Natural killer cell treated with Interleukin-12 subunit alpha and Interleukin-12 subunit beta and Interleukin-15 and Interleukin-18, amount 100 ng/mL, for 72 hours (primary cell): Measurements from ENCODE around the gene ELAVL4. TPM values are rescaled to one million over a fixed set of nuclear protein-coding genes. Genes with fewer than 3 reads are reported as not detected.

Source experiments
- ATAC-seq, 2 donors: fragments of 150-1000 bp; cut with Tn5 transposase in 1 of 2; sonication (Bioruptor Pico), chemical (Tn5 transposase) in 1 of 2; 2 replicates each; pipeline ENCODE4 v1.10.0; 2021
- DNase-seq: peaks from one replicate; pipeline ENCODE4 v3.0.0; 2022; ENCODE audit warnings: low spot score
- H3K27ac Mint-ChIP-seq, 2 donors: 1 replicate in 1 of 2; 2 replicates in 1 of 2; pipeline ENCODE4 v1.8.0; 2022; ENCODE audit warnings: mixed read lengths in 2 of 2, mild to moderate bottlenecking in 1 of 2, moderate library complexity in 1 of 2
- H3K27me3 Mint-ChIP-seq, 2 donors: 1 replicate in 1 of 2; 2 replicates in 1 of 2; pipeline ENCODE4 v1.8.0; 2022; ENCODE audit warnings: mixed read lengths in 2 of 2
- H3K36me3 Mint-ChIP-seq: one replicate; pipeline ENCODE4 v1.8.0; 2022; ENCODE audit warnings: mixed read lengths
- H3K4me1 Mint-ChIP-seq, 2 donors: 1 replicate in 1 of 2; 2 replicates in 1 of 2; pipeline ENCODE4 v1.8.0; 2022; ENCODE audit warnings: low read depth in 2 of 2, mixed read lengths in 2 of 2, mild to moderate bottlenecking in 1 of 2
- H3K4me3 Mint-ChIP-seq: one replicate; pipeline ENCODE4 v1.8.0; 2022; ENCODE audit warnings: mixed read lengths
- H3K9me3 Mint-ChIP-seq: 2 replicates; pipeline ENCODE4 v1.8.0; 2022; ENCODE audit warnings: mixed read lengths
- total RNA-seq, 2 donors: library from RNA; stranded (reverse); gene quantifications; one replicate each; pipeline ENCODE4 v1.2.3, GENCODE V29; 2022

Gene ELAVL4
- total RNA-seq, 2 donors from 2014 or later: not detected

DNA sequence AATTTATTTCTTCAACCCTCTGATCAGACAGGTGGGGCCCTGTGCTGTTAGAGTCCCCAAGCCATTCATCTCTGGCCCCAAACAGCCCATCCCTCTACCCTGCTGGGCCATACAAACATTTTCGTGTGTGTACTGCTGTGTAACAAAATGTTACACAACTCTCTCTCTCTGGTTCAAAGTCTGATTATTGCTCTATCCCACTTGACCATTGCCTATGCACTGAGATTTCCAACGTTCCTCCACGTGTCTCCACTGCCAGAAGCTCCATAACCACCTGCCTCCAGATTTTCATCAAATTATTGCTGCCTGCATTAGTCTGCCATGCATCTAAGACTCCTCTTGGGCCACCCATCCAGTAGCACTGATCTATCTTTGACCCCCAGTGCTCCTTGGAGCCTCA, 104.8 kb downstream of the ELAVL4 start:
- Mint-ChIP-seq H3K4me1 (no peaks in the 10 kb centered on the region), H3K27me3 (peaks cover under 1 to 6% of the 10 kb centered on the region in 2 donors), H3K36me3 (no peaks in the 10 kb centered on the region), H3K9me3 (no peaks in the 10 kb centered on the region), H3K27ac (no peak overlapping the region), H3K4me3 (no peak overlapping the region)
- no peak for DNase-seq
- ATAC-seq: no peak

DNA sequence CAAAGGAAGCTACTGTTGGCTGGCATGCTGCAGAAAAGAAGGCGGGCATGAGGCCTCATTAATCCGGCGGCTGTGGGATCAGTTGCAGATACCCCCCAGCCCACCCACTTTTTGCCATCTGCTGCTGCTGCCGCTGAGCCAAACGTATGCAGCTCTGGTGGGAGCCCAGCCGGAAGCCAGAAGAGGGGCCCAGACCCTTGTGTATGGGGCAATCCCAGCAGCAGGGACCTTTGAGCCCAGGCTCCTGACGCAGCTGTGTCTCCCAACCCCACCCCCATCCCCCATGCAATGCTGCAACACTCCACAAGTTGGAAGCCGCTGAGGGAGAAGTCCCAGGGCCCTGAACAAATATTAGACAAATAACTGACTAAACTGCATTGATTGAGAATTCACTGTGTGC, 106.0 kb downstream of the ELAVL4 start:
- H3K27ac Mint-ChIP-seq: no peak overlapping the region
- ATAC-seq: no peak

DNA sequence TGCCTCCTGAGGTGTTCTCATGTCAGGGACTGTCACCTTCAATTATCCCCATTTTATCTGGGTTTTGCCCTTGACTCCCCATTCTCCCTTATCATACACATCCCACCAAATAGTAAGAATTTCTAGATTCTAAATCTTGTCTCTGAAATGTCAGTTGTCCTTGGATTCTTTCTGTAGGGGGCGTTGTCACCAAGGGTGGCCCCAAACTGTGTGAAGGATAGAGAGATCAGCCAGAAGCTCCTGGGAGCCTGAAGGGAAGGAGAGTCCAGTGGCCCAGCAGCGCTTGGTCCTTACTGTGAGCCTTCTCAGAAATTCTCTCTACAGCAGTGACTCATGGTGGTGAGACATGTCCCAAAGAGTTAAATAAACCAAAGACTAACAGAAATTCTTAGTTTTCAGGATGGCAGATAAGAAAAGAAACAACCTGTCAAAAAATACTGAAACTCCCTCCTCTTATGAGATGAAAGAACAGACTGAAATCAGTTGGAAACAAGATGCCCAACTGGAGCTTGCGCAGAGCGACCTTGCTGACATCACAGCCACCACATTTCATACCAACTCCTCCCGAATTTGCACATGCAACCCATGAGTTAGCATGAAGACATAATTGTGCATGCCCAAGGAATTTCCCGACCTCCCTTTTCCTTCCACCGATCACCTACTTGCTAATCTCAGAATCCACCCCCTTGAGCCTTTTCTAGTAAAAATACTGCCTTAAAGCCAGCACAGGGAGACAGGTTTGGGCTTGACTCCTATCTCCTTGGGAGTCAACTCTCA, 109.8 kb downstream of the ELAVL4 start:
- Mint-ChIP-seq H3K36me3 (no peaks in the 10 kb centered on the region), H3K27ac (no peak overlapping the region), H3K9me3 (no peaks in the 10 kb centered on the region), H3K4me1 (no peaks in the 10 kb centered on the region), H3K4me3 (no peak overlapping the region), H3K27me3 (no peaks in the 10 kb centered on the region)
- no peak for ATAC-seq
- no peak for DNase-seq

More for the DNA sequence above, 106.0 kb downstream of the ELAVL4 start:
- Mint-ChIP-seq H3K4me1 (no peaks in the 10 kb centered on the region), H3K9me3 (no peaks in the 10 kb centered on the region), H3K4me3 (no peak overlapping the region), H3K36me3 (no peaks in the 10 kb centered on the region), H3K27me3 (peaks cover 0 to under 1% of the 10 kb centered on the region in 2 donors)
- DNase-seq: no peak

DNA sequence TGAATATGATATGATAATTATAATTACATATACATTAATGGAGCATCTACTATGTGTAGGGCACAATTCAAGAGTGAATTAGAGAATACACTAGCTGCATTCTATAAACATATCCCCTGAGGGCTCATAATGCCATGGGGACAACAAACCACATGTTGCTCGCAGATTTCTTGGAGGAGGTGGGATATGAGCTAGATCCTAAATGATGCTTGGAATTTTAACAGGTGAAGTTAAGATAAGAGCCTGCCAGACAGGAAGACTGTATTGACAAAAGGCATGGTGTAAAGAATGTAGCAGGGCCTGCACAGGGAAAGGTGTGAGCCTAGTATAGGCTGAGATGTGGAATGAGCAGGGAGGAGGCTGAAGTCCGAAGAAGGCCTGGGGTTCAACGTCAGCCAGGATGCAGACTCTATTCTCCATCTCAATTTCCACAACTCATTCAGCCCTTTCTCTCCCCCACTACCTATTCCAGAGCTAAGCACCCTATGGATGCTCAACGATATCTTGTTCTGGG, 120.2 kb downstream of the ELAVL4 start:
- Mint-ChIP-seq H3K9me3 (peaks cover 4% of the 10 kb centered on the region), H3K27me3 (no peaks in the 10 kb centered on the region)
- DNase-seq: no peak

DNA sequence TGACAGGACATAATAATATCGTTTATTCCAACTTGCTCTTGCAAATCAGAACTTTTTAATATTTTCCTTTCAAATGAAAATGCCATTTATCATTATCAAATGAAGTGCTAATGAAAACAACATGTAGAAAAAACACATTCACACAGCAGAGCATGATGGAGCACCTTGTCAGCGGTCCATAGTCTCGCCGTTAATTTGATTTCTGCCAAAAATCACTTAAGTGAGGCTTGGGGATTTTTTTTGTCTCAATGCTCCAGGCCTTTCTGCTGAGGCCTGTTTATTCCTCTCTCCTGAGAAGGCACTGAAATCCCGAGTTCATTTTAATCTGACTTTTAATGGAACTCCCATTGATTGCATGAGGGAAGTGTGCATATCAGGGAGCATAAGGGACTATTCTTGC, 122.5 kb downstream of the ELAVL4 start:
- no peak overlapping the region for H3K27ac Mint-ChIP-seq
- H3K36me3 Mint-ChIP-seq: no peaks in the 10 kb centered on the region
- H3K9me3 Mint-ChIP-seq: peaks cover 4% of the 10 kb centered on the region
- H3K4me1 Mint-ChIP-seq: no peaks in the 10 kb centered on the region
- ATAC-seq (no peak), DNase-seq (no peak)
- H3K4me3 Mint-ChIP-seq: no peak overlapping the region
- H3K27me3 Mint-ChIP-seq: no peaks in the 10 kb centered on the region

More for the DNA sequence above, 120.2 kb downstream of the ELAVL4 start:
- Mint-ChIP-seq H3K4me1 (no peaks in the 10 kb centered on the region), H3K36me3 (peaks cover 5% of the 10 kb centered on the region), H3K4me3 (no peak overlapping the region), H3K27ac (no peak overlapping the region)
- ATAC-seq: no peak

DNA sequence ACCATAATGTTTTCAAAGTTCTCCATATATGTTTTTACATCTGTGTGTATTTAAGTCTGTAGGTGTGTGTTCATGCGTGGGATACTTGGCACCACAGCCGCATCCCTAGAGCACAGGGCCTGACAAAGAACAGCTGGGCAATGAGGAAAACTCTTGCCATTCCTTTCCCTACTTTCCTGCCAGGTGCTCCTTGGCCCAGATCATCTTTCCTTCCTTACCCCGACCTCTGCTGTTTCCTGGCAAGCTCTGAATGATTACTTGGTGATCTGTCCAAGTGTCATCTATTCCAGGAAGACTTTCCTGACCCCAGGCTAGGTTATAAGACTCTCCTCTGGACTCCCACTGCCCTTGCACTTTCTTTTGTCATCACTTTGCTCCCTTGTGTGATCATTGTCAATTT, 123.6 kb downstream of the ELAVL4 start:
- peaks cover 5% of the 10 kb centered on the region for H3K9me3 Mint-ChIP-seq
- H3K27me3 Mint-ChIP-seq: no peaks in the 10 kb centered on the region
- ATAC-seq (no peak), DNase-seq (no peak)
- H3K36me3 Mint-ChIP-seq: no peaks in the 10 kb centered on the region
- no peak overlapping the region for H3K27ac Mint-ChIP-seq
- H3K4me1 Mint-ChIP-seq: no peaks in the 10 kb centered on the region
- no peak overlapping the region for H3K4me3 Mint-ChIP-seq

DNA sequence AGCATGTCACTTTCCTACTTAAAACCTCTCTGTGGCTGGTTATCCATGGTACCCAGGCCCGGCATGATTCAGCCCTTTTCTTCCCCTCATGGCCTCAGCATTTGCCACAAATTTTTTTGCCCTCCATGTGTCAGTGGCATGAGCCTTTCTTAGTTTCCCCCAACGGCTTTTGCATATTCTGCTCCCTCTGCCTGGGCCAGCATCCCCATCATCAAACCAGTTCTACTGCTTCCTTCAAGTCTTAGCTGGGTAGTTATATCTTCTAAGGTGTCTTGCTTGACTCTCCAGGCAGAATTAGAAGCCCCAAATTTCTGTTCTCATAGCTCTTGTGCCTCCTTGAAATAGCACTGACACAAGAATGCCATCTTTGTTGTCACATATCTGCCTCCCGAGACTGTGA, 127.9 kb downstream of the ELAVL4 start:
- no peaks in the 10 kb centered on the region for H3K36me3 Mint-ChIP-seq
- ATAC-seq (no peak), DNase-seq (no peak)
- H3K4me1 Mint-ChIP-seq: no peaks in the 10 kb centered on the region
- H3K27me3 Mint-ChIP-seq: peaks cover 0 to 3% of the 10 kb centered on the region in 2 donors
- no peak overlapping the region for H3K27ac Mint-ChIP-seq
- no peak overlapping the region for H3K4me3 Mint-ChIP-seq
- H3K9me3 Mint-ChIP-seq: peaks cover 5% of the 10 kb centered on the region

DNA sequence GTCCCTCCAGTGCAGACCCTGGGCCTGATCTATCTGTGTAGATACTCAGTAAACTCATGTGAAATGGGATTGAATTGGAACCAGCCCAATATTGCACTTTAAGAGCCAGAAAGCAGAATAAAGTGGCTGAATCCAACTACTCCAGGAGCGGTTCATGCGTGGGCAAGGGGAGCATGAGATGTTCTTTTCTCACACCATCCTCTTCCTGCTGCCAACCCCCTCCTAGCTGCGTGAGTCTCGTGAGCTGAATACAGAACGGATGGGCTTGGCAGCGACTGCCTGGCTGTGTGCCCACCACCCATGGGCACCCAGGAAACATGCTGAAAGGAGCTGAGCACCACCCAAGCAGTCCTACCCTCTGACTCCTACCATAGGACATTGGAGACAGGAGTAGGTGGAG, 128.3 kb downstream of the ELAVL4 start:
- no peak for DNase-seq
- Mint-ChIP-seq H3K27ac (no peak overlapping the region), H3K27me3 (peaks cover 0 to 3% of the 10 kb centered on the region in 2 donors), H3K4me3 (no peak overlapping the region), H3K9me3 (peaks cover 5% of the 10 kb centered on the region), H3K4me1 (no peaks in the 10 kb centered on the region), H3K36me3 (no peaks in the 10 kb centered on the region)
- ATAC-seq: peak in 1 of 2 donors; percentile 48

DNA sequence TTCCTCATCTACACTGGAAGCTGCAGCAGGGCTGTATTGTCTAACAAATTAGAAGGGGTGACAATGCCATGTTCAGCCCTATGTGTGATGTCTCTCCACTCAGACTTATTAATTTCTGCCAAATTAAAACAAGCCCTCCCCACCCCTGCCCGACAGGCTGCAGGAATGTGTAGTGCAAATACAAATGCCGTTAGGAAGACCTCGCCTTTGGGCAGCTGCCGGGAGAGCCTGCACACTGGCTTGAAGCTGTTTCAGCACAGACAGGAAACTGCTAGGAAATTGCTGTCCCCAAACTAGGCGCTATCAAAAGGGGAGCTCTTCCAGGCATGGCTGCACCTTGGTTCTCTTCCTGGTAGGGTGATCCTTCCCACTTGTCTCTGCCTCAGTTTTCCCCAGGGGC, 135.2 kb downstream of the ELAVL4 start:
- ATAC-seq (no peak), DNase-seq (no peak)
- Mint-ChIP-seq H3K9me3 (no peaks in the 10 kb centered on the region), H3K36me3 (no peaks in the 10 kb centered on the region), H3K27me3 (peaks cover 9 to 10% of the 10 kb centered on the region in 2 donors), H3K4me3 (no peak overlapping the region), H3K27ac (no peak overlapping the region), H3K4me1 (no peaks in the 10 kb centered on the region)

DNA sequence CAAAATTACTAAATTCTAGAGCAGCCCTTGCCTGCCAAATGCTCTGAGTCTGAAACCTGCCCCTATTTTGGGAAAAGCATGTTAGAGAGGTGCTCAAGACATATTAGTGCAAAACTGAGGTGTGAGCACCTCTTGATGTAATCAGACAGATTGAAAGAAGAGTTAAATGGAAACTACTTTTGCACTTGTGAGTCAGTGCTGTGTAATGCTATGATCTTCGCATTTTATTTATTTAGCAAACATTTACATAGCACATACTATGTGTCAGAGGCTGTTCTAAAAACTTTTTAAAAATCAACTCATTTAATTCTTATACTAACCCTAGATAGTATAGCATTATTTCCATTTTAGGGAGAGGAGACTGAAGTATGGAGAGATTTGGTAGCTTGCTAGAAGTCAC, 138.1 kb downstream of the ELAVL4 start:
- Mint-ChIP-seq H3K27me3 (peaks cover 17 to 21% of the 10 kb centered on the region in 2 donors), H3K27ac (no peak overlapping the region), H3K36me3 (no peaks in the 10 kb centered on the region), H3K4me3 (no peak overlapping the region), H3K9me3 (no peaks in the 10 kb centered on the region), H3K4me1 (peaks cover 0 to 2% of the 10 kb centered on the region in 2 donors)
- no peak for ATAC-seq
- DNase-seq: no peak

DNA sequence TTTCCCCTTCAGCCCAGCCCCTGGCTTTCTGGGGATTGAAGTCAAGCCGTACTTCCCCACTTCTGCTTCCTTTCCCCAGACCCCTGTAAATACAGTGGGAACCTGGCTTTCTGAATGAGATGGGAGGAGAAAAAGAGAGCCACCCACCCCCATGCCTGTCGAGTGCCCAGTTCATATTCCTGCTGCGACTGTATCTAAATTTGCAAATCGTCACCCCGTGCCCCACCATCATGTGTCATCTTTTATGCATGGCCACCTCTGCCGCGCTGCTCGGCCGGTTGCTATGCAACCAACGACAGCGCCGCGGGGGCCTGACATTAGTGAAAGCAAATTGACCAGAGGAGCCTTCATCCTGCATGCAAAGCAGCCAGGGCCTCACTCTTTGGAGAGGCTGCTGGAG, 143.0 kb downstream of the ELAVL4 start:
- no peak overlapping the region for H3K4me3 Mint-ChIP-seq
- no peaks in the 10 kb centered on the region for H3K36me3 Mint-ChIP-seq
- peaks cover 0 to 2% of the 10 kb centered on the region in 2 donors for H3K4me1 Mint-ChIP-seq
- no peak for DNase-seq
- ATAC-seq: no peak
- peaks cover 21% of the 10 kb centered on the region in 2 donors for H3K27me3 Mint-ChIP-seq
- H3K9me3 Mint-ChIP-seq: no peaks in the 10 kb centered on the region
- no peak overlapping the region for H3K27ac Mint-ChIP-seq

DNA sequence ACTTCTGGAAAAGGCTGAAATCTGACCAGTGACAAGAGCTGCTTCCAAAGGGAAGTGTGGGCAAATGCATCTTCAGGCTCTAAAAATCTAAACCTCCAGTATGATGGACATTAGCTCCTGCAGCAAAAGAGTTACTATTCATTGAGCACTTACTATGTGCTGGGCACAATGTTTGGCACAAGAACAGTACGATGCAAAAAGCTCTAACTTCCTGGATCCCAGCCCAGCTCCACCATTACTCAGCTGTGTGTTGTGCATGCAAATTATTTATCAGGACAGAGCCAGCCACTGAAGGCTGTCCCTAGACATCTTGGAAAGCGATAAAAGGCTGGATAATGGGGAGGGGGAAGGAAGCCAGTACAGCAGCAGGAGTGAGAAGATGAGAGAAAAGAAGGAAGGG, 143.5 kb downstream of the ELAVL4 start:
- no peak for DNase-seq
- peaks cover 21 to 24% of the 10 kb centered on the region in 2 donors for H3K27me3 Mint-ChIP-seq
- no peaks in the 10 kb centered on the region for H3K36me3 Mint-ChIP-seq
- ATAC-seq: no peak
- H3K4me1 Mint-ChIP-seq: peaks cover 0 to 2% of the 10 kb centered on the region in 2 donors
- H3K9me3 Mint-ChIP-seq: no peaks in the 10 kb centered on the region
- no peak overlapping the region for H3K4me3 Mint-ChIP-seq
- no peak overlapping the region for H3K27ac Mint-ChIP-seq
